ENCODE results near the gene KCNMB2.

Gene KCNMB2

DNA sequence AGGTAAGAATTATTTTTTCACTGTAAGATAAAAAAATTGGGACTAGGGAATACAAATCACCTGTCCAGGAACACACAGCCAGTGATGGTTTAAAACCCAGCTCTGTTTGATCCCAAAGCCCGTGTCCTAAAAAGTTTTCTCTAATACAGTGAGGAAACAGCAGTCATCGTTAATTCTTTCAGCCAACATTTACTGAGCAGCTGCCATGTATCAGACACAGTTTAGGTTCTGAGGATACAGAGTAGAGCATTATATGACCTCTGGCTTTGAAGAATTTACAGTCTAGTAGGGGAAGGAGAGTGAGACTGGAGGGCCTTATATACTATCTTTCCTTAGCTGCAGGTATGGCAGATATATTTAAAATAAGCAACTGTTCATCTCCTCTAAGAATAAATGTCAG lies 82.7 kb downstream of the KCNMB2 start:
- no peak overlapping the region for H3K4me3 ChIP-seq (ENCODE audit: low read depth, low read length)
- TF ChIP-seq CTCF (IDR thresholded peaks at IDR 0.05; ENCODE audit: low read depth, low read length, missing control alignments), result no peak
- DNase-seq (ENCODE audit: low read depth), result no peak

DNA sequence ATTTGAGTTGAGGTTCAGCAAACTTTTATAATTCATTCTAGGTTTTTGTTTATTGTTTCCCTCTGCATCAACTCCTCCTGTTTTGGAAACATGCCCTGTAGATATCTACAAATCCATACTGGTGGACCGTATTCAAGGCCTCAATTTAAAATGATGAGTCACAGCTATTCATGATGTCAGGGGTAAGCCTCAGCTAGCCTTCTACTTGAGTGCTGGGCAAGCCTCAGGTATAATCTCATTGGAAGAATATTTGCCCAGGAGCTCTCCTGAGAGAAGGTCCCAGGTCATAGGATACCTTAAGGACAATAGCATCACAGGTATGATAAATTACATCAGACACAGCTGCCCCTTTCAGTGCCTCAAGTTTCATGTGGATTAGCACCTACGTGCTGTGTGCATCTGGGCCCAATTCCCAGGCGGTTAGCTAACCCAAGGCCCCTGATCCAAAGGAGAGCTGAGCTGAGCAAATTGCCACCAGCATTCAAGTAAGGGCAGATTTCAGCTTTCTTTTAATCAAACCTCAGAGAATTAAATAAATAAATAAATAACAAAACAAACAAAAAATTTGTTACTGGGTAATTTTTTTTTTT lies 87.5 kb downstream of the KCNMB2 start:
- no peak for DNase-seq (ENCODE audit: low read depth)
- TF ChIP-seq CTCF (IDR thresholded peaks at IDR 0.05; ENCODE audit: low read depth, low read length, missing control alignments), result no peak

DNA sequence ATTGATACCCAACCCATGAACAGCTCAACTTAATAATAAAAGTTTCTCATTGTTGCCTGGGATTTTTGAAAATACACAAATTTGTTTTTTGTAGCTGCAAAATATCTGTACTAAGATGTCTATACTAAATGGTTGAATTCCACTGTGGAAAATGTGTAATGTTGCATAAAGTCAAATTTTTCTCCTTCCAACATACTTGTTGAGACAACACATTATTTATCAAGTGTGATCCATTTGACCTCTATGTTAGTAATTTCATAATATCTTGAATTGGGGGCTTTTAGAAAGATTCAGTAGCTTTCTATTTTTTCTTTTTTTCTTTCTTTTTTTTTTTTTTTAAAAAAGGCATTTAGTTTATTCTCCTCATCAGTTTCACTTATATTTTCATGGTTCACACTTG lies 88.0 kb downstream of the KCNMB2 start:
- no peak for TF ChIP-seq CTCF (IDR thresholded peaks at IDR 0.05; ENCODE audit: low read depth, low read length, missing control alignments)

More for the DNA sequence above, 87.5 kb downstream of the KCNMB2 start:
- H3K4me3 ChIP-seq (ENCODE audit: low read depth, low read length), result no peak overlapping the region

GRCh38 chr3:178625053-178625600 lies 88.9 kb downstream of the KCNMB2 start:
- no peak for TF ChIP-seq CTCF (IDR thresholded peaks at IDR 0.05; ENCODE audit: low read depth, low read length, missing control alignments)
- DNase-seq (ENCODE audit: low read depth), result no peak
- no peak overlapping the region for H3K4me3 ChIP-seq (ENCODE audit: low read depth, low read length)

More for the DNA sequence above, 88.0 kb downstream of the KCNMB2 start:
- H3K4me3 ChIP-seq (ENCODE audit: low read depth, low read length), result no peak overlapping the region
- DNase-seq (ENCODE audit: low read depth), result no peak

DNA sequence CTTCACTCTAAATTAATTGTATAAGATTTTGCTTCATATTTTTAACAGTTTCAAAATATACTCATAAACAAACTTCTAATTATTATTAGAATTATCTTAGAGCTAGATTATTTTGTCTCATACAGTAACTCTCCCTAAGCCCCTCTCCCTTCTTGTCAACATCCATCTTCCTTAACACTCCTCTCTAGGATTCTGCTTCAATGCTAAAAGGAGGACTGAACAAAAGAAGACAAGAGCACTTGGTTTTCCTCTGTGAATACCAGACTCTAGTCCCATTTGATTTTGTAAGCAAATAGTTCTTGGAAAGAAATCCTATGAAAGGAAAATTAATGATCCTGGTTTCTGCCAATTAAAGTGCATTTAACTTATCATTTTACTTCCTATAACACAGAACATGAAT lies 91.8 kb downstream of the KCNMB2 start:
- H3K4me3 ChIP-seq (ENCODE audit: low read depth, low read length), result no peak overlapping the region
- TF ChIP-seq CTCF (IDR thresholded peaks at IDR 0.05; ENCODE audit: low read depth, low read length, missing control alignments), result no peak
- DNase-seq (ENCODE audit: low read depth), result no peak

GRCh38 chr3:178629430-178630178 lies 93.4 kb downstream of the KCNMB2 start:
- DNase-seq (ENCODE audit: low read depth), result no peak
- no peak overlapping the region for H3K4me3 ChIP-seq (ENCODE audit: low read depth, low read length)
- no peak for TF ChIP-seq CTCF (IDR thresholded peaks at IDR 0.05; ENCODE audit: low read depth, low read length, missing control alignments)
